Amygdala (tissue), 56 donors: ENCODE measurements around the gene PPL.
A peak's percentile ranks its signal among the peaks of the same experiment; 100 is the strongest.
"Not testable (repeated sequence)": the region's sequence is repeated elsewhere in the genome, so short reads cannot be mapped to it uniquely, and the experiment has no call there.

ENCODE experiments used
- DNase-seq, 56 donors: peaks; one replicate each; lab custom pipeline; 2025; lab: John Stamatoyannopoulos, UW

PPL gene

DNA sequence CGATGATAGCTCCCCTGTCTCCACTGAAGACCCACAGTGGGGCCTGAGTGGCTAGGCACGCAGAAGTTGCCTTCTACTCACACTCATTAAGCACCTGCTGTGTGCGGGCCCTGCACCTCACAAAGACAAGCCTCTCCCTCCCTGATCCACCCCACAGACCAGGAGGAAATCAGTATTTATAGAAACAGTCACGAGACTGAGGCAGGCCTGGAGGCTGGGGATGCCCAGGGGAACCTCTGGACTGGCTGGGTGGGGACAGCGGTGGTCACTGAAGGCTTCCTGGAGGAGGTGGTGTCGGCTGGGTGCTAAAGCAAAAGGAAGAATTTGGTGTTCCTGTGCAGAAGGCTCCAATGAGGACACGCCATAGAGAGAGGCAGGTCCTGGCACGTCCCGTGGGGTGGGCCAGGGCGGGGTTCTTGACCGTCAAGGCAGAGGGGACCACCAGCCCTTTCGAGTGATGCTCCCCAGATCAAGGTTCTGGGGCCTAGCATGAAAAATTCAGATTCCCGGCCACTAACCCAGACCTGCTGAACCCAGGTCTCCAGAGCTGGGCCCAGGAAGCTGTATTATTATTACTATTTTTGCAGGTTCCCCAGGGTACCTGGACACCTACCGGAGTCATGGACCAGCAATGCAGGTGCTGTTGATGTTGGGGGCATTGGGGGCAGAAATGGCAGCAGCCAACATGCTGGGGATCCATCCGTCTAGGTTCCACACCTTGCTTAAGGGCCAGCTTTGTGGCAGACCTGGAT, 23.0 kb downstream of the PPL start:
- DNase-seq, result no peak

GRCh38 chr16:4913130-4913773, 23.7 kb downstream of the PPL start:
- no peak for DNase-seq

DNA sequence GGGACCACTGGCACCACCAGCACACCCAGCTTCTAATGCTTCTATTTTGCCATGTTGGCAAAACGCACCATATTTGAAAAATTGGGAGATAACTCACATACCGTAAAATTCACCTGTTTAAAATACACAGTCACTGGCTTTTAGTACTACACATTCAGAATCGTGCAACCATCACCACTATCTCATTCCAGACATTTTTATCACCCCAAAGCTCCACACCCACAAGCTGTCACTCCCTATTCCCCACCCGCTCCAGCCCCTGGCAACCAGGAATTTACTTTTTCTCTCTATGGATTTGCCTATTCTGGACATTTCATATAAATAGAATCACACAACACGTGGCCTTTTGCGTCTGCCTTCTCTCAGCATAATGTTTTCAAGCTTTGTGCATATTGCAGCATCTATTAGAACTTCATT, 25.0 kb downstream of the PPL start:
- no peak for DNase-seq

DNA sequence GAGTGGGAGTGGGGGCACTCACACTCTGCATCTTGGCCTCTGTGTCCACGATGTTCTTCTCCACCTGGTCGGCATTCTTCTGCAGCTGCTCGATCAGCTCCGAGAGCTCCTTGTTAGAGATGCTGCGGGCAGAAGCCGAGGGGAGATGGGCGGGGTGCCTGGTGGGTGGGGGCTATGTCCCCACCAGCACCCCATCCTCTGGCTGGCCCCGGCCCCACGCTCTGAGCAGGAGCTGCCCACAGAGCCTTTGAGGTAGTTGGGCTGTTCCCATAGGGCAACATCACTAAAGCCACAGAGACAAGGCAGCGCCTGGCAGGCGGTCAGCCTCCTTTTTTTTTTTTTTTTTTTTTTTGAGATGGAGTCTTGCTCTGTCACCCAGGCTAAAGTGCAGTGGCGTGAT, 26.1 kb downstream of the PPL start:
- no peak for DNase-seq

DNA sequence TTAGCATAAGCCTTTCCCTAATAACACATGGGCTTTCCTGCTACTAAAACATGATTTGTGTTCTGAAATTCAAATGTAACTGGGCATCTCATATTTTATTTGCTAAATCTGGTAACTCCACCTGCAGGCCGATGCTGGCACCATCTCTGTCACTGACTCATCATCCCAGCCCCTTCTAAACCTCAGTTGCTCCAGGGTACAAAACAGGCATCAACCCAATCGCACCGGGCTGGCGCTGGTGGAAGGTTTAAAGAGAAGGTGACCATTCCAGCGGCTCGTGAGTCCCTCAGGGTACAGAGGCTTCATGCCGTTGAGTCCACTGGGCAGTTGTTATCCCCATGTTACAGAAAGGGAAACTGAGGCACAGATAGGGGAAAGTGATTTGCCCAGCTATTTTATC, 27.1 kb downstream of the PPL start:
- DNase-seq, result no peak

DNA sequence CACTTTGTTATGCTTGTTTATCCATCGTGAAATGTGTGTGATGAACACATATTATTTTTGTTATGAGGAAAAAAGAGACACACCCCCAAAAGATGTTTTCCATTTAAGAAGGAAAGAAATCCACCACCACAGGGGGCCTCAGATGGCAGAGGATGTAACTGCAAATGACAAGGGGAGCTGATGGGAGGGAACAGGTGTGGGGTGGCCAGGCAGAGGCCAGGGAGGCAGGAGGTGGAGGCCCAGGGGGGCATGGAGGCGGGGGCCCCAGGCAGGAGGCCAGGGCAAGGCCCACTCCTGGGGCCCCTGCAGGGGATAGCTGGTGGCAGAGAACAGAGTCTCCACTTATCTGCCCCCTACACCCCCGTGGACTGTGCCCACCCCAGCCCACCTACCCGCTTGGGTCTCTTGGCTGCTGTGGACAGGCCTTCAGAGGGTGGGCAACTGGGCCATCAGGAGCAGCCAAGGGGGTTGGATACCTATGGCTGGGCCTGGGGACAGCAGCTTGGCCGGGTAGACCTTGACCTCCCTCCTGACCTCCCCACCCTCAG, 28.0 kb downstream of the PPL start:
- no peak for DNase-seq

- DNase-seq, result no peak
These were observed 31.9 kb downstream of the PPL start for GRCh38 chr16:4904942-4905615.

- DNase-seq, result no peak
These were observed 32.6 kb downstream of the PPL start for GRCh38 chr16:4904108-4904941.

DNA sequence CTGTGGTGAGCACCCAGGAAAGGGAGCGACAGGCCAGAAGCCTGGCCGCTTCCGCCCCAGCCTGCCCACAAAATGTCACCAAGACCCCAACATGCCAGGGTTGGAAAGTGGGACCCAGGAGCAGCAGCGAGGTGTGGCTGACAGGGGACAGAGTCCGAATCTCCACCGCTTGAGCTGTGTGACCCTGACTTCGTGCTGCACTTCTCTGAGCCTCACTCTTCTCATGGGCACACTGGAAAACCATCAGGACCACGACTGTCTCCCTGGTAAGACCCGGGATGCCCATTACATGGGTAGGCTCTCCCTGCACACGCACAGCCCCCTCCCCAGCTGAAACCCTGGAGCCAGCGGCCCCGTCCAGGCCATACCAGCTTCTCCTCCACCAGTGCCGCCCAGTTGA, 34.9 kb downstream of the PPL start:
- no peak for DNase-seq

DNA sequence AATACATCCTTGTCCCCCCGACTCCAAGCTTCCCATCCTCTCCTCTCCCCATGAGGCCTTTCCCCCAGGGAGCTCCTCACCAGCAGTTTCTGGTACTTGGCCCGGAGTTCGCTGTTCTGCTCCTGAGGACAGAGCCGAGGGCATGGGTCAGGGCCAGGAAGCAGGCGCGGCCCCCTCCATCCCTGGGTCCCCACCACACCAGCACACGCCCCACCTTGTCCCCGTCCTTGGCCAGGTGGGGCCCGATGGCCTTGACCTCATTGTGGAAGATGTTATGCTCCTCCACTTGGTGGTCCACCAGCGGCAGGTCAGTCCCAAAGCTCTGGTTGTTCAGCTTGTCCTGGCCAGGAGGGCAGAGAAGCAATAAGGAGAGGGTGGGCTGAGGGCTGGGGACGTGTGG, 36.2 kb downstream of the PPL start:
- DNase-seq, result no peak

DNA sequence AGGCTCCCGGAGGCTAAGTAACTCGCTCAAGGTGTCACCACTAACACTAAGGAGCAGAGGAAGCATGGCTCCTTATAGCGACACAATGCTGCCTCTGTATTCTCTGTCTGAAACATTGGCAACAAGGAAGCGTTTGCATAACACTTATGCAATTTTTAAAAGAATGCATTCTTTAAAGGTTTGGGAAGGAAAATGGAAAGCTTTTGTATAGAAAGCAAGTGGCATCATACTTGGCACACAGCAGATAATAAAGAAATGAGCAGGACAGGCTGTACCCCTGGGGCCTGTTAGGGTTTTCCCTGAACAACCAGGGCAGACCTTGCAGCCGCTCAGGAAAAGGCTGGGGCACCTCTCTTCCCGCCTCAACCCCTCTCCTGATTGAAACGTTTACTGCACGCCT, 36.9 kb downstream of the PPL start:
- DNase-seq, result no peak

DNA sequence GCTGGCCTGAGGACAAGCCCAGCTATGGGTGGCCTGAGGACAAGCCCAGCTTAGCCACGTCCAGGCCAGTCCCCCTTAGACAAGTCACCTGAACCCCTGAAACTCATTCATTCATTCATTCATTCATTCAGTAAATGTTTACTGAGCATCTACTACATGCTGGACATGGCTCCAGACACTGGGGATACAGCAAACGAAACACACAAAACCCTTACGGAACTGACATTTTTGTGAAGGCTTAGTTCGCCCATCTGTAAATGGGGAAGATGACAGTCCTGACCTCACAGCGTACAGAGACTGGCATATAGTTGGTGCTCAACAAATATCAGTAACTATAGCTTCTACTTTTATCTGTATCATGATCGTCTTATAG, 37.5 kb downstream of the PPL start:
- DNase-seq, result no peak

DNA sequence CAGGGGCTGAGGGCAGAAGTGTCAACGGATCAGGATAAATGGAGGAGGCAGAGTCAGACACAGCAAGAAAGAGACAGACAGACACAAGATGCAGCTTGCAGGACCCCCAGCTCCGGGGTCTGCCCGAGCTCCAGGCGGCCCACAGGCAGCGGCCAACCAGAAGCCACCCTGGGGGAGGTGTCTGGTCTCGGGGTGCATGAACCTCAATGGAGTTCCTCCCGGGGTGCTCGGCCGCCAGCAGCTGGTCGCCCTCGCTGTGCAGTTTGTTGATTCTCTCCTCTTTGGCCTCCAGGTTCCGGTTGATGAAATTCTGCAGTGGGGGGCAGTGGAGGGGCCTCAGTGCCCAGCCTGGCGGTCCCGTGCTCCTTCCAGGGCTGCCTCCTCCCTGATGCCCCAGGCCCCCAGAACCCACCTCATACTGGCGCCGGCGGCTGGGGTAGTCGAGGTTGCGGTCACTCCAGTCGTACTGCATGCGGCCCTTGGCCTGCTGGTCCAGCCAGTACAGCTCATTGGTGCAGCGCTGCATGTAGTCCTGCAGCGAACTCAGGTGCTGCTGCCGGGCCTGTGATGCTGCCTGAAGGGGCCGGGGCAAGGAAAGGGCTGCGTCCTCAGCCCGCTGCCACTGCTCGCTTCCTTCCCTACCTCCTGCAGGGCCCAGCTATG, 38.0 kb downstream of the PPL start:
- no peak for DNase-seq

DNA sequence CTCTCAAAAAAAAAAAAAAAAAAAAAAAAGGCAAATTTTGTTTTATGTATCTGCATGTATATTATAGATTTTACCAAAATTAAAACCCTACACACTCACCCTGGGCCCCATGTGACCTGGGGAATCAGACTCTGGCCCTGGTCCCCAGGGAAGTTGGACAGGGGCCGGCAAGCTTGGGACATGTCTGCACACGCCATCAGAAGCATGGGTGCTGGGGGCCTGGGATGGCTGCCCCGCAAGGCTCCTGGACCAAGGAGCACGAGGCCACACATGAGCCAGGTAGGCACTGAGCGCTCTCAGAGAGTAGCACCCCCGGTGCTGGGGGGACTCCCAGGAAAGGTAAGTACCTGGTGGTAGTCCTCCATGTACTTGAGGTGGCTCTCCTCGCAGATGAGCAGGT, 39.6 kb downstream of the PPL start:
- no peak for DNase-seq

GRCh38 chr16:4896761-4897160, 40.2 kb downstream of the PPL start:
- DNase-seq, result not testable (repeated sequence)

GRCh38 chr16:4895366-4895765, 41.6 kb downstream of the PPL start:
- DNase-seq, result no peak

- peak in 1 of 56 donors; percentile 15 for DNase-seq
These were observed 42.4 kb downstream of the PPL start for GRCh38 chr16:4894276-4895150.

GRCh38 chr16:4893103-4893862, 43.7 kb downstream of the PPL start:
- DNase-seq, result no peak
